Choroid plexus epithelial cell (primary cell): Measurements from ENCODE around the gene DSTN.

Experiments
- DNase-seq: peaks from one replicate; pipeline ENCODE4 v3.0.0-alpha.2; 2010; ENCODE audit warnings: low read depth
- H3K4me3 ChIP-seq: 2 replicates; pipeline ENCODE4 v1.5.1; 2011; ENCODE audit warnings: low read depth, mild to moderate bottlenecking, control low read depth, low read length, moderate library complexity
- TF ChIP-seq, protein P1 (sequence below): conservative IDR thresholded peaks from 2 replicates; pipeline ENCODE4 v1.5.1; 2011; ENCODE audit warnings: low read depth, mild to moderate bottlenecking, control low read depth, inconsistent platforms, low read length, moderate library complexity

Gene DSTN

DNA sequence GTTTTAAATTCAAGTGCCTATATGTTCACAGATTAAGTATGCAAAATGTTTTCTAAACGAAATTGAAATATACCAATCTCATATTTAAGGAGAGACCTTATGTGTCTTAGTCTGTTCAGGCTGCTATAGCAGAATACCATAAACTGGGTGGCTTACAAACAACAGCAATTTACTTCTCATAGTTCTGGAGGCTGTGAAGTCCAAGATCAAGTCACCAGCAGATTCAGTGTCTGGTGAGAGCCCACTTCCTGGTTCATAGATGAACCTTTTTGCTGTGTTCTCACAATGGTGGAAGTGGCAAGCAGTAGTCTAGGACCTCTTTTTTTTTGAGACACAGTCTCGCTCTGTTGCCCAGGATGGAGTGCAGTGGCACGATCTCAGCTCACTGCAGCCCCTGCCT lies 3.5 kb upstream of the DSTN start:
- H3K4me3 ChIP-seq: no peak overlapping the region
- TF ChIP-seq, protein P1, sequence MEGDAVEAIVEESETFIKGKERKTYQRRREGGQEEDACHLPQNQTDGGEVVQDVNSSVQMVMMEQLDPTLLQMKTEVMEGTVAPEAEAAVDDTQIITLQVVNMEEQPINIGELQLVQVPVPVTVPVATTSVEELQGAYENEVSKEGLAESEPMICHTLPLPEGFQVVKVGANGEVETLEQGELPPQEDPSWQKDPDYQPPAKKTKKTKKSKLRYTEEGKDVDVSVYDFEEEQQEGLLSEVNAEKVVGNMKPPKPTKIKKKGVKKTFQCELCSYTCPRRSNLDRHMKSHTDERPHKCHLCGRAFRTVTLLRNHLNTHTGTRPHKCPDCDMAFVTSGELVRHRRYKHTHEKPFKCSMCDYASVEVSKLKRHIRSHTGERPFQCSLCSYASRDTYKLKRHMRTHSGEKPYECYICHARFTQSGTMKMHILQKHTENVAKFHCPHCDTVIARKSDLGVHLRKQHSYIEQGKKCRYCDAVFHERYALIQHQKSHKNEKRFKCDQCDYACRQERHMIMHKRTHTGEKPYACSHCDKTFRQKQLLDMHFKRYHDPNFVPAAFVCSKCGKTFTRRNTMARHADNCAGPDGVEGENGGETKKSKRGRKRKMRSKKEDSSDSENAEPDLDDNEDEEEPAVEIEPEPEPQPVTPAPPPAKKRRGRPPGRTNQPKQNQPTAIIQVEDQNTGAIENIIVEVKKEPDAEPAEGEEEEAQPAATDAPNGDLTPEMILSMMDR: no peak

DNA sequence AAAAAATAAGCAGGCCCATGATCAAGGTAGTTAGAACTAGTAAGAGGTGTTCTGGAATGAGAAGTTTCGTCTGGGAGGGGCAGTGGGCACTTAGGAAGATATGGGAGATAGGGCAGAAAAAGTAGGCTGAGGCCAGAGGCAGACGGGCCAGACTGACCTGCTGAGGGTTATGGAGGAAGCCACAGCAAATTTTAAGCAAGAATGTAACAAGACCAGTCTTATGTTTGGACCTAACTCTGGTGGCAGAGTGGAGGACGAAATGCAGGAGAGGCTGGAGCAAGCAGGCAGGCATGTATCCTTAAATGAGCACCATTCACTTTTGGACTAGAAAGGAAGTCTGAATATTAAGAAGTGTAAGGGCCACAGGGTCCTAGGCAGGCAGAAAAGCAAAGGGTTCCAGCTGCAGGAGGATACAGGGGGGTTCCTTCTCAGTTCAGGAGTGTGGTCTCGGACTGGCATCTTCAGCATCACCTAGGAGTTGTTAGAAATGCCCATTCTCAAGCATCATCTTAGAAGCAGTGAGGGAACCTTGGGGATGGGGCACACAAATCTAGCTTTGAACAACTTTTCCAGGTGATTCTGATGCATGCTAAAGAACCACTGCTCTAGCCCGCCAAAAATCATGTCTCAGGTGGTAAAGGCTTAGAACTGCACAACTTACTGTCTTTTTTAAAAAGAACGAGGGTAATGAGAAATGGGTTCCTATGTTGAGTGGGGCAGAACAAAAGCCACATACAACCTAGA lies 1.7 kb upstream of the DSTN start:
- peak overlapping the region; percentile 90 for H3K4me3 ChIP-seq
- DNase-seq: no peak

More for the DNA sequence above, 3.5 kb upstream of the DSTN start:
- no peak for DNase-seq

DNA sequence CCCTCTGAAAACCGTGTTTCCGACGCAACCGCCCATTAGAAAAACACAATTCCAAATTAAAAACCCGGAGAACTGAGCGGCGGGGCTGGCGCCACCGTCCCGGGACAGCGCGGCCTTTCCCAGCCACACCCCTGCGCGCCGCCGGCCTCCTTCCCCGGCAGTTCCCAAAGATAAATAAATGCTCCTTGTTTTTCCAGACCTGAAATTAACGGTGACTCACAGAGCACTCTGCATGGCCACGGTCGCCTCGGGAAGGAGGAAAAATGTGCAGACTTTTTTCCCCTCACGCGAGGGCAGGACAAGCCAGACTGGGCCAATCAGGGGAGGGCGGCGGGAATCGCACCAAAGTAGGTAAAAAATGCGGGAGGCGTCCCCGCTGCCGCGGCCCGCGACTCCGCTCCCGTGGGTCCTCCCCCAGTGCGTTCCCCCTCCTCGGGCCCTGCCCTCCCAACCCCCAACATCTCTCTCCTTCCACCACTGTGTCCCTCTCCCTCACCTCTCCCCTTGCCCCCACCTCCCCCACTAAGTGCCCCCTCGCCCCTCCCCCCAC lies 828 bp upstream of the DSTN start:
- peak; percentile 89 for DNase-seq
- H3K4me3 ChIP-seq: peak overlapping the region; percentile 90
- TF ChIP-seq, protein P1: no peak

More for the DNA sequence above, 1.7 kb upstream of the DSTN start:
- TF ChIP-seq, protein P1: no peak

DNA sequence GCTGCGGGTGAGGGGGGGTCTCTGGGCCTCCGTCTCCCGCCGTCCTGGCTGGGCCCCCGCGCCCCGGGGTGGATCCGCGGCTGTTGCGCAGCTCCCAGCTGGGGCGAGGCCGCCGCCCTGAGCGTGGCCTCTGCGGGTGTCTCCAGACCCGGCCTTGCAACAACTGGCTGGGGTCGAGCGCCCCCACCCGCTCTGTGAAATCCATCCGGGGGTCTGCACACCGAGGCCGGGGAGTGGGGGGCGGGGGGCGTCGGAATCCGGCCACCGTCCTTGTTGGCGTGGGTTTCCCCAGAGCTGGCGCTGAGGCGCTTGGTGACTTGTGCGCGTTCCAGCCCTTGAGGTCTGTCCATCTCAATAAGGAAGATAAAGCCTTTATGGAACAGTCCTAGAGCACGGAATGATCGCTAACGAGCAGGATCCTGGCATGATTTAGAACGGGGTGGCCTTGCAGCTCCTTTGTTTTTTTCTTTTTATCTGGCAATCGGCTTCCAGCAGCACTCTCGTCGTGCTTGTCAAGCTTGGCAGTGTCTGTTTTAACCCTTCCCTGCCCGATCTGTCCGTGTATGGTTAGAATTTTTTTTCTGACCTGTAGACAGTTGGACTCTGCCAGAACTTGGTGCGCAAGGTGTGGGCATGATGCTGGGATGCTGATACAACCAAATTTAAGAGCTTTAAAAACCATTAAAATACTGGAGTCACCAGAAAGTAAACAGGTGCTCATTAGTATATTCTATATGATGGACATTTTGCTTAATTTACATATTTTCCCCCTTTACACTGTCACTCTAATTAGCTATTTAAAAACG lies 675 bp downstream of the DSTN start:
- TF ChIP-seq, protein P1: no peak
- peak; percentile 52 for DNase-seq

DNA sequence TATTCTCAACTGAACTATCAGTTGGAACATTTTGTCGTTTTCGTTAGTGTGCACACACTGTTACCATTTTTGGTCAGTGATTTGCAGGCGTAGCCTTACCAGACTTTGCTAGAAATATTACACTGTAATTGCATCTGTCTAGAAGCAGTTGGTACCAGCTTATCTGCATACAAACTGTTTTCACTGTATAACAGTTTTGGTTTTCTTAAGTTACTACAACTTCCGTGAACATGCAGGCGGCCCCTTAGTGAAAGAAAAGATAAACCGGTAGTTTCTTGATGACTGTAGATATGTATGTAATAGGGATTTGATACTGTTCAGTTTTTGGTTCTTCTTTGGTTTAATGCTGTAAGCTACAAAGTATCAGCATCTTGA lies 1.3 kb downstream of the DSTN start:
- H3K4me3 ChIP-seq: peak overlapping the region; percentile 90
- TF ChIP-seq, protein P1: no peak
- peak; percentile 40 for DNase-seq

More for the DNA sequence above, 675 bp downstream of the DSTN start:
- H3K4me3 ChIP-seq: peak overlapping the region; percentile 90

DNA sequence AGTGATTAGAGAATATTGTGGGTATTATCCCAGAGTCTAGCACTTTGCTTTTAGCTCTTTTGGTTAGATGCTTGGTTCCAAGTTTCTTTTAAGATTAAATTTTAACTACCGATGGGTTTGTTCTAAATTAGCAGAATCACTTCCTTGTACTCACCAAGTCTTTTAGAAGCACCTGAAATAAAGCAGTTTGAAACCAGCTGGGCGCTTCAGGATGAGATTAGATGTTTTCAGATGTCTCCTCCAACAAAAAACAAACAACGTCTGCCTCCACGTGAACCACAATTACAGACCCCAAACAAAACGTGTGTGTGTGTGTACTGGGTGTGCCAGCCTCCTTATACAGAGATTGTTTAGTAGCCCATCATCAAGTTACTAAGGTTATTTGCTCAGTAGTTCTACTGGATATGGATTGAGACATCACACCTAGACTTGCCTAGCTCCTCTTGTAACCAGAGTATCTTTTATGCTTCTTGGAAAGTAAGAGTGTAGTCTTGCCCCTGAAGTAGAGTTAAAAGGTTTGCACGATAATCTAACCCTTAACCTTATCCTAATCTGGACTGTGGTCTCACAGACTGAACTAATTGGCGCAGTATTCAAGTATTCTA lies 2.3 kb downstream of the DSTN start:
- peak overlapping the region; percentile 90 for H3K4me3 ChIP-seq
- TF ChIP-seq, protein P1: no peak
- no peak for DNase-seq
